Renal cortical epithelial cell (primary cell): Measurements from ENCODE around the gene ZNF844. TPM values are rescaled to one million over a fixed set of nuclear protein-coding genes. Genes with fewer than 3 reads are reported as not detected.
A peak's percentile ranks its signal among the peaks of the same experiment; 100 is the strongest.
"Not testable (repeated sequence)": the region's sequence is repeated elsewhere in the genome, so short reads cannot be mapped to it uniquely, and the experiment has no call there.

Source experiments
- DNase-seq: peaks from one replicate; pipeline ENCODE4 v3.0.0-alpha.2; 2011; ENCODE audit warnings: low read depth
- total RNA-seq: library from RNA; depleted of rRNA; stranded (reverse); fragments of >200 nt; gene quantifications from 2 replicates; pipeline ENCODE4 v1.2.3, GENCODE V29; 2014

ZNF844 gene
- 3.1 and 11.7 TPM in 2 replicates for total RNA-seq

GRCh38 chr19:12064590-12065538, at the start of gene ZNF844:
Gene ZNF844, plus strand, starts transcription at chr19:12064731. Its CDS starts 143 bp downstream, at chr19:12064874.
- DNase-seq: peak; percentile 64

GRCh38 chr19:12015015-12015752, 49.3 kb upstream of the ZNF844 start:
- no peak for DNase-seq

- DNase-seq: no peak
These were observed 48.8 kb upstream of the ZNF844 start for GRCh38 chr19:12015753-12016116.

GRCh38 chr19:12034198-12034597, 30.3 kb upstream of the ZNF844 start:
- peak; percentile 34 for DNase-seq

- no peak for DNase-seq
These were observed 29.9 kb upstream of the ZNF844 start for GRCh38 chr19:12034620-12035019.

GRCh38 chr19:12035220-12036172, 29.0 kb upstream of the ZNF844 start, which contains the start of gene ZNF433:
Gene ZNF433, minus strand, starts transcription at chr19:12035679. Its CDS starts 140 bp downstream, at chr19:12035539.
- peak; percentile 66 for DNase-seq

GRCh38 chr19:12042893-12043292, 21.6 kb upstream of the ZNF844 start:
- DNase-seq: no peak

GRCh38 chr19:12043752-12044422, 20.6 kb upstream of the ZNF844 start:
- DNase-seq: no peak

- no peak for DNase-seq
These were observed 16.7 kb upstream of the ZNF844 start for GRCh38 chr19:12047868-12048267.

GRCh38 chr19:12052091-12052496, 12.4 kb upstream of the ZNF844 start:
- peak; percentile 23 for DNase-seq

- peak; percentile 81 for DNase-seq
These were observed 11.9 kb upstream of the ZNF844 start, which contains the start of gene ZNF878 for GRCh38 chr19:12052497-12053169. Gene ZNF878, minus strand, starts transcription at chr19:12052961. Its CDS starts 160 bp downstream, at chr19:12052801.

- DNase-seq: no peak
These were observed 8.7 kb upstream of the ZNF844 start for GRCh38 chr19:12055784-12056183.

GRCh38 chr19:12075538-12076139, 11.1 kb downstream of the ZNF844 start:
- no peak for DNase-seq

GRCh38 chr19:12076331-12076730, 11.8 kb downstream of the ZNF844 start:
- DNase-seq: not testable (repeated sequence)

GRCh38 chr19:12077375-12077774, 12.8 kb downstream of the ZNF844 start:
- no peak for DNase-seq

- DNase-seq: not testable (repeated sequence)
These were observed 18.8 kb downstream of the ZNF844 start for GRCh38 chr19:12083336-12083735.

- DNase-seq: no peak
These were observed 20.7 kb downstream of the ZNF844 start for GRCh38 chr19:12085074-12085818.

GRCh38 chr19:12090807-12091206, 26.3 kb downstream of the ZNF844 start:
- DNase-seq: peak; percentile 36
